ENCODE data around the gene RBPJ.

DNA sequence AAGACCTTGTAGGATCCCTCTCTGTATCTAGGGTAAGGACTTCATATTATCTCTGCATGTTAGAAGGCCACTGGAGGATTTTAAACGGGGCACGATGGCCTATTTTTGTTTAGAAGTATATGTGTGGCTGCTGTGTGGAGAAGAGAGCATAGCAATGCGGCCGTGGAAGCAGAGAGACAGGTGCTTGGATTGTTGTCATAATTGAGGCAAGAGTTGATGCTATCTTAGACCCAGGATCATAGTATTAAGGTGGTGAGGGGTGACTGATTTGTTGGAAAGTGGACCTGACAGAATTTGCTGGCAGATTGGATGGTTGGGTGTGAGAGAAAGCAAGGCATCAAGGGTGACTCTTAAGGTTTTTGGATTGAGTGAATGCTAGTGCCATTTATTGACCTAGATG lies 106.1 kb downstream of the RBPJ start:
- no peak for TF ChIP-seq CTCF (IDR thresholded peaks at IDR 0.05)
- no peak for TF ChIP-seq ZFX (IDR thresholded peaks at IDR 0.05; ENCODE audit: borderline replicate concordance)
